Thyroid gland (tissue), 4 donors: ENCODE results near the gene AIG1. TPM values are rescaled to one million over a fixed set of nuclear protein-coding genes. Genes with fewer than 3 reads are reported as not detected.

Source experiments
- DNase-seq, 2 donors: peaks; one replicate each; pipeline ENCODE4 v3.0.0-alpha.2; 2019
- H3K27ac ChIP-seq, 3 donors: fragments of 200-600 bp; sonication (generic); 1 replicate in 2 of 3; 2 replicates in 1 of 3; pipeline ENCODE4 v1.5.1; 2016 to 2019; ENCODE audit warnings: mild to moderate bottlenecking in 1 of 3, moderate library complexity in 1 of 3
- H3K27me3 ChIP-seq: fragments of 200-600 bp; sonication (generic); one replicate; pipeline ENCODE4 v1.5.1; 2019
- H3K36me3 ChIP-seq, 2 donors: fragments of 200-600 bp; sonication (generic); one replicate each; pipeline ENCODE4 v1.5.1; 2016 to 2019
- H3K4me1 ChIP-seq, 2 donors: fragments of 200-600 bp; sonication (generic); one replicate each; pipeline ENCODE4 v1.5.1; 2017 to 2019
- H3K4me3 ChIP-seq, 3 donors: fragments of 200-600 bp; sonication (generic); replicated peaks in 1 of 3; 1 replicate in 2 of 3; 2 replicates in 1 of 3; pipeline ENCODE4 v1.5.1; 2016; ENCODE audit warnings: mild to moderate bottlenecking in 1 of 3
- H3K9me3 ChIP-seq: fragments of 200-600 bp; sonication (generic); one replicate; pipeline ENCODE4 v1.5.1; 2017
- POLR2A ChIP-seq, 2 donors: fragments of 450-650 bp; IDR thresholded peaks; one replicate each; pipeline ENCODE4 v1.6.1; 2017; ENCODE audit warnings: antibody characterized with exemption in 2 of 2, mild to moderate bottlenecking in 2 of 2, moderate library complexity in 1 of 2
- WGBS, 2 donors: methylation state at CpG; one replicate each; pipeline ENCODE4 v1.1.5; 2017; 5-methylcytosine and 5-hydroxymethylcytosine counted together
- intact Hi-C: fragments of 100-400 bp; cut with DNase I; formaldehyde crosslinking; loops from one replicate; pipeline ENCODE4 v1.15.1; 2023
- total RNA-seq, 4 donors: library from RNA; depleted of rRNA; stranded (reverse); fragments of >200 nt; gene quantifications; one replicate each; pipeline ENCODE4 v1.2.3, GENCODE V29; 2016
- TF ChIP-seq, protein P1 (sequence below), 6 experiments: fragments of 200-600 bp in 3 of 6; fragments of 450-650 bp in 3 of 6; sonication (generic) in 3 of 6; IDR thresholded peaks; one replicate each; pipeline ENCODE4 v1.5.1; 2016 to 2019; ENCODE audit warnings: antibody characterized with exemption in 6 of 6, mild to moderate bottlenecking in 2 of 6, inconsistent platforms in 1 of 6, moderate library complexity in 1 of 6

Gene AIG1
- total RNA-seq, 4 donors from 2014 or later, result 57.8 to 101 (median 77.0) TPM

DNA sequence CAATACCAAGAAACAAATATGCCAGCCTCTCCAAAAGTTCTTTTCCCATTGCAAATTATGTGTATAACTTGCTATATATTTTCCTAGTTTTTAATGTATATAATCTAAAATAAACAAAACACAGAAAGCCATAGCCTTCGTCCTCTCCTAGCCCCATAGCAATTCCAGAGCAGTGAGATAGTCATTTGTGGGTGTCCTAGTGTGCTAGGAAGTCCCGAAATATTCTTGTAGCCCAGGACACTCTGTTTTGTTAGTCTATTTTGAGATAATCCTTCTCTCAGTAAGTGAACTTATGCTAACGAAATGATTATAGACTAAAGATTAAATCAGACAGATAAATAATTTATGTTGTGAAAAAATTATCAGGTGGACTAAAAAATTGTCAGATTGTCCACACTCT lies 90.7 kb downstream of the AIG1 start:
- Histone ChIP-seq H3K36me3 (no peaks in the 10 kb centered on the region), H3K27ac (no peak overlapping the region), H3K9me3 (no peaks in the 10 kb centered on the region), H3K4me3 (no peak overlapping the region), H3K27me3 (no peaks in the 10 kb centered on the region), H3K4me1 (no peaks in the 10 kb centered on the region)
- TF ChIP-seq, protein P1, sequence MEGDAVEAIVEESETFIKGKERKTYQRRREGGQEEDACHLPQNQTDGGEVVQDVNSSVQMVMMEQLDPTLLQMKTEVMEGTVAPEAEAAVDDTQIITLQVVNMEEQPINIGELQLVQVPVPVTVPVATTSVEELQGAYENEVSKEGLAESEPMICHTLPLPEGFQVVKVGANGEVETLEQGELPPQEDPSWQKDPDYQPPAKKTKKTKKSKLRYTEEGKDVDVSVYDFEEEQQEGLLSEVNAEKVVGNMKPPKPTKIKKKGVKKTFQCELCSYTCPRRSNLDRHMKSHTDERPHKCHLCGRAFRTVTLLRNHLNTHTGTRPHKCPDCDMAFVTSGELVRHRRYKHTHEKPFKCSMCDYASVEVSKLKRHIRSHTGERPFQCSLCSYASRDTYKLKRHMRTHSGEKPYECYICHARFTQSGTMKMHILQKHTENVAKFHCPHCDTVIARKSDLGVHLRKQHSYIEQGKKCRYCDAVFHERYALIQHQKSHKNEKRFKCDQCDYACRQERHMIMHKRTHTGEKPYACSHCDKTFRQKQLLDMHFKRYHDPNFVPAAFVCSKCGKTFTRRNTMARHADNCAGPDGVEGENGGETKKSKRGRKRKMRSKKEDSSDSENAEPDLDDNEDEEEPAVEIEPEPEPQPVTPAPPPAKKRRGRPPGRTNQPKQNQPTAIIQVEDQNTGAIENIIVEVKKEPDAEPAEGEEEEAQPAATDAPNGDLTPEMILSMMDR (IDR thresholded peaks at IDR 0.05), result no peak
- TF ChIP-seq POLR2A (IDR thresholded peaks at IDR 0.05), result no peak
- 97 to 98% methylated on average over 3 of the region's 3 CpGs for WGBS, 2 donors
- no peak for DNase-seq
- intact Hi-C loops, result no loop called here

DNA sequence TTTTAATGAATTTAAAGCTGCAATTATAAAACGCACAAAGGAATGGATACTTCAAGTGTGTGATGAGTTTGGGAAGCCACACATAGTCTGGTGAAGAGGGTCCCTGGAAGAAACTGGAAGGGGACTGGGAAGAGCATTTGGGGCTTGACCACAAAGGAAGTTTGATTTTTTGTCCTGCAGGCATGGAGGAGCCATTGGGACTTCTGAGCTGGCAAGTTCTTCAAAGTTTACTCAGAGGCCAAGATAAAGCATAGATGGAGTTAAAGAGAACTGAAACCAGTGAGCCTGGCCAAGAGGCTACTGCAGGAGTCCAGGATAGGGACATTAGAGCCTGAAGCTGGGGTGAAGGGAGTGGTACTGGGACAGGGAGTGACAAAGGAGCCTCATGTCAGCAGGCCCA lies 95.0 kb downstream of the AIG1 start:
- WGBS, 2 donors, result 93 to 96% methylated on average over 1 of the region's 1 CpG
- TF ChIP-seq, protein P1 (IDR thresholded peaks at IDR 0.05), result no peak
- TF ChIP-seq POLR2A (IDR thresholded peaks at IDR 0.05), result no peak
- Histone ChIP-seq H3K27me3 (no peaks in the 10 kb centered on the region), H3K27ac (no peak overlapping the region), H3K4me3 (no peak overlapping the region), H3K36me3 (no peaks in the 10 kb centered on the region), H3K4me1 (no peaks in the 10 kb centered on the region), H3K9me3 (no peaks in the 10 kb centered on the region)
- intact Hi-C loops, result no loop called here
- DNase-seq, result no peak

DNA sequence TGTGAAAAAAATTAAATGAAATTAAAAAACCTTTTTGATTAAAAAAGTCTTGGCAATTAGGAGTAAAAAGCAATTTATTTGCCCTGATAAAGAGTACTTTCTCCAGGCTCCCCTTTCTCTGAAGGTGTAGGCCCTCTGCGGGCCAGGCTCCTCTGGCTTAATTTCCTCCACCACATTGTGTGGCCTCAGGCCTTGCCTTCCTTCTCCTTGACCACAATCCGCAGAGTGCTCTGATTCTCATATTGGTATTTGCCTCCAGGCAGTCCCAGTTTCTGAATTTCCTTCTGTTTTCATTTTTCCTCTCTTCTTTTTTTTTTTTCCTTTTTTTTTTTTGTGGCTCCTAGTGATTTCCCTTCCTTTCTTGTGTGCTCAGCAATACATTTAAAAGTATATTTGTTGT lies 96.4 kb downstream of the AIG1 start:
- TF ChIP-seq POLR2A (IDR thresholded peaks at IDR 0.05), result no peak
- TF ChIP-seq, protein P1 (IDR thresholded peaks at IDR 0.05), result no peak
- Histone ChIP-seq H3K4me1 (no peaks in the 10 kb centered on the region), H3K9me3 (no peaks in the 10 kb centered on the region), H3K27ac (no peak overlapping the region), H3K27me3 (no peaks in the 10 kb centered on the region), H3K36me3 (no peaks in the 10 kb centered on the region), H3K4me3 (no peak overlapping the region)
- intact Hi-C loops, result no loop called here
- 79 to 98% methylated on average over 2 of the region's 2 CpGs for WGBS, 2 donors
- no peak for DNase-seq

DNA sequence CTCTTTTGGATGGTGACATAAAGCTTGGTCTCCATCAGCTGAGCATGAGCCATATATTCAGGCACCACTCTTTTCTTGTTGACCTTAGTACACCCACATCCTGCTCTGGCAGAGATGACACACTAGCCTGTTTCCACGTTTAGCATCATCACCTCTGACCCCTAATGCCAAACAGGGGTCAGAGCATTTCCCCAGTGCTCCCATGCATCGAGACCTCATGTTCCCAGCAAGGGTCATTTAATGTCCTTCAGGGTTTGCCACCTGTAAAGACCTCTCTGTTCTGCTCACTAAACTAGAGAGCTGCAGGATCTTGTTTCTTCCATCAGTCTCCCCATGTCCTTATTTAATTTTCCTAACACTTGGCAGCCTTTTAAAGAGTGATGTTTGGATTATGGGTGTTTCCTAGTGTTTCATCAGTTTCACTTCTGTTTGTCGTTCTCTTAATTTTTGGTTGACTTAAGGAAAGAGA lies 97.5 kb downstream of the AIG1 start:
- 59 to 62% methylated on average over 3 of the region's 3 CpGs for WGBS, 2 donors
- Histone ChIP-seq H3K36me3 (no peaks in the 10 kb centered on the region), H3K27me3 (no peaks in the 10 kb centered on the region), H3K9me3 (no peaks in the 10 kb centered on the region), H3K4me1 (no peaks in the 10 kb centered on the region), H3K4me3 (no peak overlapping the region), H3K27ac (no peak overlapping the region)
- intact Hi-C loops, result no loop called here
- no peak for DNase-seq
- TF ChIP-seq, protein P1 (IDR thresholded peaks at IDR 0.05), result no peak
- no peak for TF ChIP-seq POLR2A (IDR thresholded peaks at IDR 0.05)

DNA sequence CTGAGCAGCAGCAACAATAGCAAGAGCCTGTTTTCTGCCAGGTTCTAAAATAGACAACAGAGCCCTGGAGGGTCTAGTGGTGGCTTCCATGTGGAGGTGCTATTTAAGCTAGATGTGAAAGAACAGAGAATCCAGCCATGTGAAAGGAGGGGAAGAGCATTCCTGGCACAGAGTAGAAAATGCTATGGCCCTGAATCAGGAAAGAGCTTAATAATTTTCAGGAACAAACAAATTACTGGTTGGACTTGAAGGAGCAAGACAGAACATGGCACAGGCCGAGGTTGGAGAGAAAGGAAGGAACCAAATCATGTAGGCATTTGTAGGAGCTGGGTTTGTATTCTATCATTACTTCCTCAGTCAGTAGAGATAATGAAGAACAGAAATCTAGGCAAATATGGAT lies 98.3 kb downstream of the AIG1 start:
- no peak for DNase-seq
- H3K4me1 ChIP-seq, result no peaks in the 10 kb centered on the region
- no peaks in the 10 kb centered on the region for H3K36me3 ChIP-seq
- no peaks in the 10 kb centered on the region for H3K27me3 ChIP-seq
- intact Hi-C loops, result no loop called here
- TF ChIP-seq, protein P1 (IDR thresholded peaks at IDR 0.05), result no peak
- no peak for TF ChIP-seq POLR2A (IDR thresholded peaks at IDR 0.05)
- 92% methylated on average over 1 of the region's 1 CpG for WGBS, 2 donors
- H3K9me3 ChIP-seq, result no peaks in the 10 kb centered on the region
- no peak overlapping the region for H3K27ac ChIP-seq
- H3K4me3 ChIP-seq, result no peak overlapping the region
